ENCODE data around the gene SPPL3. TPM values are rescaled to one million over a fixed set of nuclear protein-coding genes. Genes with fewer than 3 reads are reported as not detected.

Gene SPPL3
- total RNA-seq, 1 experiment from 2014 or later: 39.7 TPM

- H4K20me1 ChIP-seq (ENCODE audit: insufficient read depth): no peaks in the 10 kb centered on the region
- intact Hi-C loops (cut with micrococcal nuclease): no loop called here
- no TSS peak for BruUV-seq (replicated peaks)
These were observed 165.0 kb downstream of the SPPL3 start for GRCh38 chr12:120739031-120739762.

More at GRCh38 chr12:120739031-120739762, 165.0 kb downstream of the SPPL3 start:
- Histone ChIP-seq H3K9me2 (ENCODE audit: insufficient read depth) (no peaks in the 10 kb centered on the region), H3K9me3 (ENCODE audit: control insufficient read depth in 1 of 2, insufficient read depth in 1 of 2, low read depth in 1 of 2, low read length in 2 of 2) (no peaks in the 10 kb centered on the region), H3K27me3 (ENCODE audit: insufficient read depth, low read length) (no peaks in the 10 kb centered on the region), H3K9ac (ENCODE audit: low read length) (no peak overlapping the region), H3K4me3 (replicated peaks in 1 of 2; ENCODE audit: low read depth in 1 of 2, low read length in 2 of 2) (no peak overlapping the region), H3K36me3 (ENCODE audit: control insufficient read depth in 1 of 2, insufficient read depth in 2 of 2, low read length in 2 of 2) (no peaks in the 10 kb centered on the region), H3K4me1 (ENCODE audit: control insufficient read depth in 1 of 2, insufficient read depth in 2 of 2, low read length in 2 of 2) (no peaks in the 10 kb centered on the region), H3K27ac (ENCODE audit: low read depth, low read length) (no peak overlapping the region), H3K79me2 (ENCODE audit: insufficient read depth, low read length) (no peaks in the 10 kb centered on the region), H3K4me2 (ENCODE audit: low read length) (no peak overlapping the region), H2AFZ (ENCODE audit: low read depth, low read length, poor library complexity, severe bottlenecking) (no peak overlapping the region)
- ATAC-seq (no peak; the same call in 1 of the 2 replicates), DNase-seq (ENCODE audit: low read depth, low spot score) (no peak)
- CTCF ChIA-PET: no interaction called here
- POLR2A ChIA-PET: interaction anchor here (0.6 kb wide), 1 partner anchor 484 kb away, joined by 3 read pairs; no protein-coding TSS in a partner anchor
- RAD21 ChIA-PET (ENCODE audit: low non-redundant PET in 1 of 2, low total read pairs in 2 of 2, uncharacterized antibody in 2 of 2, unreplicated experiment in 2 of 2): no interaction called here
- TF ChIP-seq ATF3 (IDR thresholded peaks at IDR 0.05) (no peak), EZH2 (IDR thresholded peaks at IDR 0.05) (no peak), ELF1 (IDR thresholded peaks at IDR 0.05; ENCODE audit: borderline replicate concordance, low read depth) (no peak), SIN3A (IDR thresholded peaks at IDR 0.05; ENCODE audit: low read depth) (no peak), POLR2AphosphoS5 (IDR thresholded peaks at IDR 0.05; ENCODE audit: low read depth, low read length) (no peak), CBX3 (IDR thresholded peaks at IDR 0.05; ENCODE audit: low read depth) (no peak), POLR2A (IDR thresholded peaks at IDR 0.05; ENCODE audit: borderline replicate concordance, extremely low read depth, insufficient read depth, insufficient read length) (no peak), RAD21 (IDR thresholded peaks at IDR 0.05; ENCODE audit: low read depth) (no peak), FOSL1 (IDR thresholded peaks at IDR 0.05; ENCODE audit: low read depth) (no peak), ZFX (IDR thresholded peaks at IDR 0.05) (no peak), TCF7L2 (IDR thresholded peaks at IDR 0.05; ENCODE audit: borderline replicate concordance, extremely low read depth, insufficient read depth, insufficient read length) (no peak), EGR1 (IDR thresholded peaks at IDR 0.05; ENCODE audit: low read depth) (no peak), MAX (IDR thresholded peaks at IDR 0.05) (no peak), REST (IDR thresholded peaks at IDR 0.05; ENCODE audit: low read depth) (no peak)
- TF ChIP-seq, protein P1, sequence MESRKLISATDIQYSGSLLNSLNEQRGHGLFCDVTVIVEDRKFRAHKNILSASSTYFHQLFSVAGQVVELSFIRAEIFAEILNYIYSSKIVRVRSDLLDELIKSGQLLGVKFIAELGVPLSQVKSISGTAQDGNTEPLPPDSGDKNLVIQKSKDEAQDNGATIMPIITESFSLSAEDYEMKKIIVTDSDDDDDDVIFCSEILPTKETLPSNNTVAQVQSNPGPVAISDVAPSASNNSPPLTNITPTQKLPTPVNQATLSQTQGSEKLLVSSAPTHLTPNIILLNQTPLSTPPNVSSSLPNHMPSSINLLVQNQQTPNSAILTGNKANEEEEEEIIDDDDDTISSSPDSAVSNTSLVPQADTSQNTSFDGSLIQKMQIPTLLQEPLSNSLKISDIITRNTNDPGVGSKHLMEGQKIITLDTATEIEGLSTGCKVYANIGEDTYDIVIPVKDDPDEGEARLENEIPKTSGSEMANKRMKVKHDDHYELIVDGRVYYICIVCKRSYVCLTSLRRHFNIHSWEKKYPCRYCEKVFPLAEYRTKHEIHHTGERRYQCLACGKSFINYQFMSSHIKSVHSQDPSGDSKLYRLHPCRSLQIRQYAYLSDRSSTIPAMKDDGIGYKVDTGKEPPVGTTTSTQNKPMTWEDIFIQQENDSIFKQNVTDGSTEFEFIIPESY (IDR thresholded peaks at IDR 0.05; ENCODE audit: extremely low read depth, insufficient replicate concordance, low read length): no peak

All from HCT116 (cell line).